Activated T-cell treated with anti-CD3 and anti-CD28 coated beads for 1 hour (primary cell): ENCODE measurements around the gene SPACA5.
A peak's percentile ranks its signal among the peaks of the same experiment; 100 is the strongest.
"Not testable (repeated sequence)": the region's sequence is repeated elsewhere in the genome, so short reads cannot be mapped to it uniquely, and the experiment has no call there.

Experiments used
- DNase-seq: peaks from one replicate; pipeline ENCODE4 v3.0.0-alpha.2; 2020; ENCODE audit warnings: low read depth

The SPACA5 gene

GRCh38 chrX:48021026-48021900, 14.5 kb downstream of the SPACA5 start:
- DNase-seq: peak; percentile 66

- DNase-seq: no peak
Observed at GRCh38 chrX:48022100-48022499, 15.3 kb downstream of the SPACA5 start.

GRCh38 chrX:48022738-48023137, 15.9 kb downstream of the SPACA5 start:
- no peak for DNase-seq

- no peak for DNase-seq
Observed at GRCh38 chrX:48025561-48025960, 18.8 kb downstream of the SPACA5 start.

GRCh38 chrX:48027545-48027944, 20.8 kb downstream of the SPACA5 start:
- not testable (repeated sequence) for DNase-seq

- no peak for DNase-seq
Observed at GRCh38 chrX:48028091-48028490, 21.3 kb downstream of the SPACA5 start.

GRCh38 chrX:48030237-48030636, 23.4 kb downstream of the SPACA5 start:
- no peak for DNase-seq

- not testable (repeated sequence) for DNase-seq
Observed at GRCh38 chrX:48030641-48031173, 23.9 kb downstream of the SPACA5 start.

- DNase-seq: no peak
Observed at GRCh38 chrX:48035891-48036290, 29.1 kb downstream of the SPACA5 start.

GRCh38 chrX:48043056-48043455, 36.3 kb downstream of the SPACA5 start:
- no peak for DNase-seq

GRCh38 chrX:48045410-48046311, 38.9 kb downstream of the SPACA5 start:
- DNase-seq: no peak

GRCh38 chrX:48046846-48047245, 40.1 kb downstream of the SPACA5 start:
- DNase-seq: no peak

- DNase-seq: no peak
Observed at GRCh38 chrX:48058621-48059295, 52.0 kb downstream of the SPACA5 start.

- DNase-seq: no peak
Observed at GRCh38 chrX:48059296-48059639, 52.5 kb downstream of the SPACA5 start.
